Nephron (organoid): ENCODE measurements around the gene GPATCH2L.

ENCODE experiments used
- H3K27ac Mint-ChIP-seq, 3 experiments: 2 replicates each; pipeline ENCODE4 v1.8.0; 2020; ENCODE audit warnings: mixed read lengths in 3 of 3, mild to moderate bottlenecking in 2 of 3, moderate library complexity in 1 of 3
- H3K27me3 Mint-ChIP-seq: 2 replicates; pipeline ENCODE4 v1.8.0; 2021; ENCODE audit warnings: low read depth, mild to moderate bottlenecking, moderate library complexity, mixed read lengths
- H3K36me3 Mint-ChIP-seq: 2 replicates; pipeline ENCODE4 v1.8.0; 2020; ENCODE audit warnings: low read depth, mixed read lengths
- H3K4me1 Mint-ChIP-seq: 2 replicates; pipeline ENCODE4 v1.8.0; 2020; ENCODE audit warnings: mixed read lengths
- H3K4me3 Mint-ChIP-seq, 3 experiments: 2 replicates each; pipeline ENCODE4 v1.8.0; 2020; ENCODE audit warnings: mild to moderate bottlenecking in 3 of 3, mixed read lengths in 3 of 3, moderate library complexity in 2 of 3
- H3K9me3 Mint-ChIP-seq: 2 replicates; pipeline ENCODE4 v1.8.0; 2020; ENCODE audit warnings: mixed read lengths
- CTCF ChIP-seq, 3 experiments: fragments of 200-600 bp; sonication (generic); IDR thresholded peaks; one replicate each; pipeline ENCODE4 v1.5.0; 2021; ENCODE audit warnings: antibody characterized with exemption in 3 of 3; ENCODE audit not compliant: unreplicated experiment in 3 of 3

The GPATCH2L gene

GRCh38 chr14:76123426-76124225 lies 28.1 kb upstream of the GPATCH2L start:
- Mint-ChIP-seq H3K36me3 (no peaks in the 10 kb centered on the region), H3K27me3 (peaks cover 43% of the 10 kb centered on the region), H3K4me3 (no peak overlapping the region), H3K27ac (no peak overlapping the region), H3K9me3 (no peaks in the 10 kb centered on the region), H3K4me1 (no peaks in the 10 kb centered on the region)
- no peak for TF ChIP-seq CTCF (IDR thresholded peaks at IDR 0.05; ENCODE audit: unreplicated experiment in 3 of 3)

DNA sequence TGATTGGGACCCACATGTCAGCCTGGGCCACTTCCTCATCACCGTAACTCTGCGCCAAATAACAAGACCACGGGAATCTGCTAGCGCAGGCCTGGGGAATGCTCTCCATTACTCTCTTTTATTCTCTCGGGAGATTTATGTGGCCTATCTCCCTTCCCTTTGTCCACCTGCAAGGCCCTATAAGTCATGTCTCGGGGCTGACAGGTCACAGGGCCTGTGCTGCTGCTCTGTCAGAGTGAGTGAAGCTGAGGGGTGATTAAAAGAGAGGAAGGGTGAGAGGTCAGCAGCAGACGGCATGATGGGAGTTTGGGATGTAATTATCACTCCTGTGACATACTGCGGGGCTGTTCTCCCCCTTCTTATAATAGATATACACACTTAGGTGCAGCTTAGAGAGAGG lies 26.2 kb upstream of the GPATCH2L start:
- Mint-ChIP-seq H3K4me3 (no peak overlapping the region), H3K36me3 (no peaks in the 10 kb centered on the region), H3K27me3 (peaks cover 56% of the 10 kb centered on the region), H3K9me3 (no peaks in the 10 kb centered on the region), H3K4me1 (no peaks in the 10 kb centered on the region), H3K27ac (no peak overlapping the region)
- TF ChIP-seq CTCF (IDR thresholded peaks at IDR 0.05; ENCODE audit: unreplicated experiment in 3 of 3), result no peak

DNA sequence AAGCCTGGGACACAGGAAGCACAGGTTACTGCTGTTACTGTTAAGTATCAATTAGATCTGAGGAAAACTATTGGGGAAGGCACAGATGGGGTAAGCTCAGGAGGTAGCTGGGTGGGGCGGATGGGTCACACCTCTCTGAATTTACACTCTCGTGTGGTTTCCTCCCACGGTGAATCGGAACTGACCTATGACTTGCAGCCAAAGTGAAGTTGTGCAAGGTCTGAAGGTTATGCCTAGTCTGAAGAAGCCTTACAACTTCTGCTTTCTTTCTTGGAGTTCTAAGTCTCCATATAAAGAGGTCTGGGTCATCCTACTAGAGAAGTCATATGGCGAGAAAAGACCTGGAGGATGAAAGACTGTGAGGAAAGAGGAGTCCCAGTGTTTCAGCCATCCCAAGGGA lies 25.6 kb upstream of the GPATCH2L start:
- TF ChIP-seq CTCF (IDR thresholded peaks at IDR 0.05; ENCODE audit: unreplicated experiment in 3 of 3), result no peak
- Mint-ChIP-seq H3K4me1 (no peaks in the 10 kb centered on the region), H3K4me3 (no peak overlapping the region), H3K27me3 (peaks cover 62% of the 10 kb centered on the region), H3K36me3 (no peaks in the 10 kb centered on the region), H3K27ac (no peak overlapping the region), H3K9me3 (no peaks in the 10 kb centered on the region)

- H3K4me1 Mint-ChIP-seq, result no peaks in the 10 kb centered on the region
Observed at GRCh38 chr14:76129851-76130576, 21.7 kb upstream of the GPATCH2L start.

GRCh38 chr14:76131071-76131965 lies 20.4 kb upstream of the GPATCH2L start:
- H3K4me3 Mint-ChIP-seq, result no peak overlapping the region

More at GRCh38 chr14:76129851-76130576, 21.7 kb upstream of the GPATCH2L start:
- no peaks in the 10 kb centered on the region for H3K9me3 Mint-ChIP-seq
- H3K27me3 Mint-ChIP-seq, result peaks cover 83% of the 10 kb centered on the region
- H3K4me3 Mint-ChIP-seq, result no peak overlapping the region
- no peak overlapping the region for H3K27ac Mint-ChIP-seq
- no peak for TF ChIP-seq CTCF (IDR thresholded peaks at IDR 0.05; ENCODE audit: unreplicated experiment in 3 of 3)
- no peaks in the 10 kb centered on the region for H3K36me3 Mint-ChIP-seq

More at GRCh38 chr14:76131071-76131965, 20.4 kb upstream of the GPATCH2L start:
- Mint-ChIP-seq H3K4me1 (no peaks in the 10 kb centered on the region), H3K36me3 (no peaks in the 10 kb centered on the region), H3K27me3 (peaks cover 86% of the 10 kb centered on the region), H3K27ac (no peak overlapping the region), H3K9me3 (no peaks in the 10 kb centered on the region)
- TF ChIP-seq CTCF (IDR thresholded peaks at IDR 0.05; ENCODE audit: unreplicated experiment in 3 of 3), result no peak
